GM23338 (cell line): ENCODE measurements around the gene IL31.

Experiments
- EZH2 ChIP-seq: fragments of 200-600 bp; sonication (generic); IDR thresholded peaks from one replicate; pipeline ENCODE4 v1.8.0; 2017; ENCODE audit warnings: antibody characterized with exemption, mild to moderate bottlenecking, low read depth; ENCODE audit not compliant: unreplicated experiment
- JUNB ChIP-seq: IDR thresholded peaks from one replicate; pipeline ENCODE4 v1.6.1; 2016; ENCODE audit warnings: antibody characterized with exemption; ENCODE audit not compliant: unreplicated experiment
- POLR2AphosphoS5 ChIP-seq: IDR thresholded peaks from 2 replicates; pipeline ENCODE4 v1.6.1; 2016; ENCODE audit warnings: antibody characterized with exemption, low read depth
- ZNF331 ChIP-seq: fragments of 250-450 bp; sonication (Bioruptor Pico); IDR thresholded peaks from 2 replicates; pipeline ENCODE4 v1.5.0; 2020; ENCODE audit warnings: low read depth, mild to moderate bottlenecking, moderate library complexity
- TF ChIP-seq, protein P1 (sequence below), 2 experiments: fragments of 200-600 bp in 1 of 2; sonication (generic) in 1 of 2; conservative IDR thresholded peaks; 2 replicates each; pipeline versions ENCODE4 v1.5.1 to v1.6.1; 2016 to 2017; ENCODE audit warnings: antibody characterized with exemption in 2 of 2, low read depth in 2 of 2, mild to moderate bottlenecking in 2 of 2, moderate library complexity in 1 of 2
- TF ChIP-seq, protein P2 (sequence below): IDR thresholded peaks from one replicate; pipeline ENCODE4 v1.6.1; 2018; ENCODE audit warnings: antibody characterized with exemption; ENCODE audit not compliant: unreplicated experiment

DNA sequence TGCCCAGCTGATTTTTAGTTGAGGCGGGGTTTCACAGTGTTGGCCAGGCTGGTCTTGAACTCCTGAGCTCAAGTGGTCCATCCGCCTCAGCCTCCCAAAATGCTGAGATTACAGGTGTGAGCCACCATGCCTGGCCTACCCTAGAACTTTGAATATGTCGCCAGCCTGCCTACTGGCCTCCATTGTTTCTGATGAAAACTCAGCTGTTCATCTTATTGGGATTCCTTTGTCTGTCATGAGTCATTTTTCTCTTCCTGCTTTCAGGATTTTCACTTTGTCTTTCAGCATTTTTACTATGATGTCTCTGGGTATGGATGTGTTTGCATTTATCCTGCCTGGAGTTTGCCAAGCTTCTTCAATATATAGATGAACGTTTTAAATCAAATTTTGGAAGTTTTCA, 21.4 kb upstream of the IL31 start:
- TF ChIP-seq, protein P1, sequence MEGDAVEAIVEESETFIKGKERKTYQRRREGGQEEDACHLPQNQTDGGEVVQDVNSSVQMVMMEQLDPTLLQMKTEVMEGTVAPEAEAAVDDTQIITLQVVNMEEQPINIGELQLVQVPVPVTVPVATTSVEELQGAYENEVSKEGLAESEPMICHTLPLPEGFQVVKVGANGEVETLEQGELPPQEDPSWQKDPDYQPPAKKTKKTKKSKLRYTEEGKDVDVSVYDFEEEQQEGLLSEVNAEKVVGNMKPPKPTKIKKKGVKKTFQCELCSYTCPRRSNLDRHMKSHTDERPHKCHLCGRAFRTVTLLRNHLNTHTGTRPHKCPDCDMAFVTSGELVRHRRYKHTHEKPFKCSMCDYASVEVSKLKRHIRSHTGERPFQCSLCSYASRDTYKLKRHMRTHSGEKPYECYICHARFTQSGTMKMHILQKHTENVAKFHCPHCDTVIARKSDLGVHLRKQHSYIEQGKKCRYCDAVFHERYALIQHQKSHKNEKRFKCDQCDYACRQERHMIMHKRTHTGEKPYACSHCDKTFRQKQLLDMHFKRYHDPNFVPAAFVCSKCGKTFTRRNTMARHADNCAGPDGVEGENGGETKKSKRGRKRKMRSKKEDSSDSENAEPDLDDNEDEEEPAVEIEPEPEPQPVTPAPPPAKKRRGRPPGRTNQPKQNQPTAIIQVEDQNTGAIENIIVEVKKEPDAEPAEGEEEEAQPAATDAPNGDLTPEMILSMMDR (conservative IDR thresholded peaks at IDR 0.05; ENCODE audit: low read depth in 2 of 2) = no peak
- TF ChIP-seq POLR2AphosphoS5 (no peak), ZNF331 (no peak), EZH2 (no peak), JUNB (no peak)
- TF ChIP-seq, protein P2, sequence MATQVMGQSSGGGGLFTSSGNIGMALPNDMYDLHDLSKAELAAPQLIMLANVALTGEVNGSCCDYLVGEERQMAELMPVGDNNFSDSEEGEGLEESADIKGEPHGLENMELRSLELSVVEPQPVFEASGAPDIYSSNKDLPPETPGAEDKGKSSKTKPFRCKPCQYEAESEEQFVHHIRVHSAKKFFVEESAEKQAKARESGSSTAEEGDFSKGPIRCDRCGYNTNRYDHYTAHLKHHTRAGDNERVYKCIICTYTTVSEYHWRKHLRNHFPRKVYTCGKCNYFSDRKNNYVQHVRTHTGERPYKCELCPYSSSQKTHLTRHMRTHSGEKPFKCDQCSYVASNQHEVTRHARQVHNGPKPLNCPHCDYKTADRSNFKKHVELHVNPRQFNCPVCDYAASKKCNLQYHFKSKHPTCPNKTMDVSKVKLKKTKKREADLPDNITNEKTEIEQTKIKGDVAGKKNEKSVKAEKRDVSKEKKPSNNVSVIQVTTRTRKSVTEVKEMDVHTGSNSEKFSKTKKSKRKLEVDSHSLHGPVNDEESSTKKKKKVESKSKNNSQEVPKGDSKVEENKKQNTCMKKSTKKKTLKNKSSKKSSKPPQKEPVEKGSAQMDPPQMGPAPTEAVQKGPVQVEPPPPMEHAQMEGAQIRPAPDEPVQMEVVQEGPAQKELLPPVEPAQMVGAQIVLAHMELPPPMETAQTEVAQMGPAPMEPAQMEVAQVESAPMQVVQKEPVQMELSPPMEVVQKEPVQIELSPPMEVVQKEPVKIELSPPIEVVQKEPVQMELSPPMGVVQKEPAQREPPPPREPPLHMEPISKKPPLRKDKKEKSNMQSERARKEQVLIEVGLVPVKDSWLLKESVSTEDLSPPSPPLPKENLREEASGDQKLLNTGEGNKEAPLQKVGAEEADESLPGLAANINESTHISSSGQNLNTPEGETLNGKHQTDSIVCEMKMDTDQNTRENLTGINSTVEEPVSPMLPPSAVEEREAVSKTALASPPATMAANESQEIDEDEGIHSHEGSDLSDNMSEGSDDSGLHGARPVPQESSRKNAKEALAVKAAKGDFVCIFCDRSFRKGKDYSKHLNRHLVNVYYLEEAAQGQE = no peak
